ENCODE measurements around the gene MRPS12. TPM values are rescaled to one million over a fixed set of nuclear protein-coding genes. Genes with fewer than 3 reads are reported as not detected.

MRPS12 gene
- total and polyA plus RNA-seq, 2 of the 13 experiments (the other 11 are each of a cell fraction or from before 2014, with no cell fraction given) = 27.5 to 54.8 TPM

DNA sequence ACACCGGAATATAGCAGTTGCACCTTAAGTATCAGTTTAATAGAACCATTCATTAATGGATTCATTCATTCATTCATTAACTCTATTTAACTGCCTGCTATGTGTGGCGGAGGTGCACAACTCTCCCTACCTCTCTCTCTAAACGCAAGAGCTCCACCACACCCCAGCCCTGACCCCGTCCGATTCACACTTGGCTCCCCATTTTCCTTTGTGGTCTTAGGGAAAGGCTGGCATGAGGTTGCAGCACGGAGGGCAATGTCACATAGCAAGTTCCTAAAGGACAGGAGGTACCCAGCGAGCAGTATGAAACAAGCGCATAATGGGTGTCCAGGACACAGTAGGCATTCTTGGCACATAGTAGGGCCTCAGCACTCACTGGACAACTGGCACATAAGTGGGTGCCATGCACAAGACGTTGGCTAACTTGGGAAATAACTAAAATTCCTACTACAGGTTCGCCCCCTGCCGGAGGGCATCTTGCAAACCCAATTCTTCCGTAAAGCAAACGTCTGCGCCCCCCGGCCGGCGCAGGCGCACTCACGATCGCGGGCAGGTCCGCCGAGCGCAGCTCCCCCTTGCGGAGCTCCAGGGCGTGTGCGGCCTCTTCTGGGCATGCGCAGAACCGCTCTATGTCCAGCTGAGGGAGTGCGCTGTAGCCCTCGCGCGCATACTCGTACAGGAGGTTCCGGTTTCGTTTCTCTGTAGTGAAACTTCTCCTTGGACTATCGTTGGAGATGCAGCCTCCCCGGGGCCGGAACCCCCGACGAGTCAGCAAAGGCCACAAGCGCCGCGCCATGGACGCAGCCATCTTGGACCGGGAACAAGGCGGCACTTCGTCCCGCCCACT is 592 bp upstream of the MRPS12 start, which contains the start of gene SARS2 (continued):
- TF ChIP-seq, protein P1, sequence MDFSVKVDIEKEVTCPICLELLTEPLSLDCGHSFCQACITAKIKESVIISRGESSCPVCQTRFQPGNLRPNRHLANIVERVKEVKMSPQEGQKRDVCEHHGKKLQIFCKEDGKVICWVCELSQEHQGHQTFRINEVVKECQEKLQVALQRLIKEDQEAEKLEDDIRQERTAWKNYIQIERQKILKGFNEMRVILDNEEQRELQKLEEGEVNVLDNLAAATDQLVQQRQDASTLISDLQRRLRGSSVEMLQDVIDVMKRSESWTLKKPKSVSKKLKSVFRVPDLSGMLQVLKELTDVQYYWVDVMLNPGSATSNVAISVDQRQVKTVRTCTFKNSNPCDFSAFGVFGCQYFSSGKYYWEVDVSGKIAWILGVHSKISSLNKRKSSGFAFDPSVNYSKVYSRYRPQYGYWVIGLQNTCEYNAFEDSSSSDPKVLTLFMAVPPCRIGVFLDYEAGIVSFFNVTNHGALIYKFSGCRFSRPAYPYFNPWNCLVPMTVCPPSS (IDR thresholded peaks at IDR 0.05) = no peak
- TF ChIP-seq, protein P2, sequence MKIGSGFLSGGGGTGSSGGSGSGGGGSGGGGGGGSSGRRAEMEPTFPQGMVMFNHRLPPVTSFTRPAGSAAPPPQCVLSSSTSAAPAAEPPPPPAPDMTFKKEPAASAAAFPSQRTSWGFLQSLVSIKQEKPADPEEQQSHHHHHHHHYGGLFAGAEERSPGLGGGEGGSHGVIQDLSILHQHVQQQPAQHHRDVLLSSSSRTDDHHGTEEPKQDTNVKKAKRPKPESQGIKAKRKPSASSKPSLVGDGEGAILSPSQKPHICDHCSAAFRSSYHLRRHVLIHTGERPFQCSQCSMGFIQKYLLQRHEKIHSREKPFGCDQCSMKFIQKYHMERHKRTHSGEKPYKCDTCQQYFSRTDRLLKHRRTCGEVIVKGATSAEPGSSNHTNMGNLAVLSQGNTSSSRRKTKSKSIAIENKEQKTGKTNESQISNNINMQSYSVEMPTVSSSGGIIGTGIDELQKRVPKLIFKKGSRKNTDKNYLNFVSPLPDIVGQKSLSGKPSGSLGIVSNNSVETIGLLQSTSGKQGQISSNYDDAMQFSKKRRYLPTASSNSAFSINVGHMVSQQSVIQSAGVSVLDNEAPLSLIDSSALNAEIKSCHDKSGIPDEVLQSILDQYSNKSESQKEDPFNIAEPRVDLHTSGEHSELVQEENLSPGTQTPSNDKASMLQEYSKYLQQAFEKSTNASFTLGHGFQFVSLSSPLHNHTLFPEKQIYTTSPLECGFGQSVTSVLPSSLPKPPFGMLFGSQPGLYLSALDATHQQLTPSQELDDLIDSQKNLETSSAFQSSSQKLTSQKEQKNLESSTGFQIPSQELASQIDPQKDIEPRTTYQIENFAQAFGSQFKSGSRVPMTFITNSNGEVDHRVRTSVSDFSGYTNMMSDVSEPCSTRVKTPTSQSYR (CRISPR knock-in tag; IDR thresholded peaks at IDR 0.05; ENCODE audit: borderline replicate concordance) = no peak
- TF ChIP-seq, protein P3, sequence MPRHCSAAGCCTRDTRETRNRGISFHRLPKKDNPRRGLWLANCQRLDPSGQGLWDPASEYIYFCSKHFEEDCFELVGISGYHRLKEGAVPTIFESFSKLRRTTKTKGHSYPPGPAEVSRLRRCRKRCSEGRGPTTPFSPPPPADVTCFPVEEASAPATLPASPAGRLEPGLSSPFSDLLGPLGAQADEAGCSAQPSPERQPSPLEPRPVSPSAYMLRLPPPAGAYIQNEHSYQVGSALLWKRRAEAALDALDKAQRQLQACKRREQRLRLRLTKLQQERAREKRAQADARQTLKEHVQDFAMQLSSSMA (CRISPR knock-in tag; IDR thresholded peaks at IDR 0.05) = no peak
- TF ChIP-seq, protein P4, sequence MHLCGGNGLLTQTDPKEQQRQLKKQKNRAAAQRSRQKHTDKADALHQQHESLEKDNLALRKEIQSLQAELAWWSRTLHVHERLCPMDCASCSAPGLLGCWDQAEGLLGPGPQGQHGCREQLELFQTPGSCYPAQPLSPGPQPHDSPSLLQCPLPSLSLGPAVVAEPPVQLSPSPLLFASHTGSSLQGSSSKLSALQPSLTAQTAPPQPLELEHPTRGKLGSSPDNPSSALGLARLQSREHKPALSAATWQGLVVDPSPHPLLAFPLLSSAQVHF (CRISPR knock-in tag; IDR thresholded peaks at IDR 0.05) = no peak
- no peak for TF ChIP-seq ZBTB7A (CRISPR knock-in tag; IDR thresholded peaks at IDR 0.05)
- TF ChIP-seq ZSCAN9 (CRISPR knock-in tag; IDR thresholded peaks at IDR 0.05; ENCODE audit: borderline replicate concordance) = 0 out of 2 replicates have a peak, but pooled peaks have one; percentile 43
- no peak for TF ChIP-seq MED13 (CRISPR knock-in tag; IDR thresholded peaks at IDR 0.05)
- TF ChIP-seq ZFY (CRISPR knock-in tag; IDR thresholded peaks at IDR 0.05) = peak; percentile 89
- TF ChIP-seq, protein P5, sequence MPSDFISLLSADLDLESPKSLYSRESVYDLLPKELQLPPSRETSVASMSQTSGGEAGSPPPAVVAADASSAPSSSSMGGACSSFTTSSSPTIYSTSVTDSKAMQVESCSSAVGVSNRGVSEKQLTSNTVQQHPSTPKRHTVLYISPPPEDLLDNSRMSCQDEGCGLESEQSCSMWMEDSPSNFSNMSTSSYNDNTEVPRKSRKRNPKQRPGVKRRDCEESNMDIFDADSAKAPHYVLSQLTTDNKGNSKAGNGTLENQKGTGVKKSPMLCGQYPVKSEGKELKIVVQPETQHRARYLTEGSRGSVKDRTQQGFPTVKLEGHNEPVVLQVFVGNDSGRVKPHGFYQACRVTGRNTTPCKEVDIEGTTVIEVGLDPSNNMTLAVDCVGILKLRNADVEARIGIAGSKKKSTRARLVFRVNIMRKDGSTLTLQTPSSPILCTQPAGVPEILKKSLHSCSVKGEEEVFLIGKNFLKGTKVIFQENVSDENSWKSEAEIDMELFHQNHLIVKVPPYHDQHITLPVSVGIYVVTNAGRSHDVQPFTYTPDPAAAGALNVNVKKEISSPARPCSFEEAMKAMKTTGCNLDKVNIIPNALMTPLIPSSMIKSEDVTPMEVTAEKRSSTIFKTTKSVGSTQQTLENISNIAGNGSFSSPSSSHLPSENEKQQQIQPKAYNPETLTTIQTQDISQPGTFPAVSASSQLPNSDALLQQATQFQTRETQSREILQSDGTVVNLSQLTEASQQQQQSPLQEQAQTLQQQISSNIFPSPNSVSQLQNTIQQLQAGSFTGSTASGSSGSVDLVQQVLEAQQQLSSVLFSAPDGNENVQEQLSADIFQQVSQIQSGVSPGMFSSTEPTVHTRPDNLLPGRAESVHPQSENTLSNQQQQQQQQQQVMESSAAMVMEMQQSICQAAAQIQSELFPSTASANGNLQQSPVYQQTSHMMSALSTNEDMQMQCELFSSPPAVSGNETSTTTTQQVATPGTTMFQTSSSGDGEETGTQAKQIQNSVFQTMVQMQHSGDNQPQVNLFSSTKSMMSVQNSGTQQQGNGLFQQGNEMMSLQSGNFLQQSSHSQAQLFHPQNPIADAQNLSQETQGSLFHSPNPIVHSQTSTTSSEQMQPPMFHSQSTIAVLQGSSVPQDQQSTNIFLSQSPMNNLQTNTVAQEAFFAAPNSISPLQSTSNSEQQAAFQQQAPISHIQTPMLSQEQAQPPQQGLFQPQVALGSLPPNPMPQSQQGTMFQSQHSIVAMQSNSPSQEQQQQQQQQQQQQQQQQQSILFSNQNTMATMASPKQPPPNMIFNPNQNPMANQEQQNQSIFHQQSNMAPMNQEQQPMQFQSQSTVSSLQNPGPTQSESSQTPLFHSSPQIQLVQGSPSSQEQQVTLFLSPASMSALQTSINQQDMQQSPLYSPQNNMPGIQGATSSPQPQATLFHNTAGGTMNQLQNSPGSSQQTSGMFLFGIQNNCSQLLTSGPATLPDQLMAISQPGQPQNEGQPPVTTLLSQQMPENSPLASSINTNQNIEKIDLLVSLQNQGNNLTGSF (CRISPR knock-in tag; IDR thresholded peaks at IDR 0.05) = no peak
- TF ChIP-seq JARID2 (CRISPR knock-in tag; IDR thresholded peaks at IDR 0.05; ENCODE audit: insufficient replicate concordance) = peak; percentile 19
- TF ChIP-seq, protein P6, sequence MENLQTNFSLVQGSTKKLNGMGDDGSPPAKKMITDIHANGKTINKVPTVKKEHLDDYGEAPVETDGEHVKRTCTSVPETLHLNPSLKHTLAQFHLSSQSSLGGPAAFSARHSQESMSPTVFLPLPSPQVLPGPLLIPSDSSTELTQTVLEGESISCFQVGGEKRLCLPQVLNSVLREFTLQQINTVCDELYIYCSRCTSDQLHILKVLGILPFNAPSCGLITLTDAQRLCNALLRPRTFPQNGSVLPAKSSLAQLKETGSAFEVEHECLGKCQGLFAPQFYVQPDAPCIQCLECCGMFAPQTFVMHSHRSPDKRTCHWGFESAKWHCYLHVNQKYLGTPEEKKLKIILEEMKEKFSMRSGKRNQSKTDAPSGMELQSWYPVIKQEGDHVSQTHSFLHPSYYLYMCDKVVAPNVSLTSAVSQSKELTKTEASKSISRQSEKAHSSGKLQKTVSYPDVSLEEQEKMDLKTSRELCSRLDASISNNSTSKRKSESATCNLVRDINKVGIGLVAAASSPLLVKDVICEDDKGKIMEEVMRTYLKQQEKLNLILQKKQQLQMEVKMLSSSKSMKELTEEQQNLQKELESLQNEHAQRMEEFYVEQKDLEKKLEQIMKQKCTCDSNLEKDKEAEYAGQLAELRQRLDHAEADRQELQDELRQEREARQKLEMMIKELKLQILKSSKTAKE (CRISPR knock-in tag; IDR thresholded peaks at IDR 0.05; ENCODE audit: borderline replicate concordance) = no peak
- no peak for TF ChIP-seq MED8 (CRISPR knock-in tag; IDR thresholded peaks at IDR 0.05; ENCODE audit: insufficient replicate concordance)
